M059J (cell line): ENCODE measurements around the gene PCK2. TPM values are rescaled to one million over a fixed set of nuclear protein-coding genes. Genes with fewer than 3 reads are reported as not detected.
A peak's percentile ranks its signal among the peaks of the same experiment; 100 is the strongest.

Experiments
- DNase-seq: peaks from one replicate; pipeline ENCODE4 v3.0.0-alpha.2; 2012; ENCODE audit warnings: low read depth
- total RNA-seq: library from RNA; depleted of rRNA; stranded (reverse); fragments of >200 nt; shearing (Covaris generic); gene quantifications from 2 replicates; pipeline ENCODE4 v1.2.3, GENCODE V29; 2014

The PCK2 gene
- total RNA-seq, 1 experiment from 2014 or later: 15.6 TPM

DNA sequence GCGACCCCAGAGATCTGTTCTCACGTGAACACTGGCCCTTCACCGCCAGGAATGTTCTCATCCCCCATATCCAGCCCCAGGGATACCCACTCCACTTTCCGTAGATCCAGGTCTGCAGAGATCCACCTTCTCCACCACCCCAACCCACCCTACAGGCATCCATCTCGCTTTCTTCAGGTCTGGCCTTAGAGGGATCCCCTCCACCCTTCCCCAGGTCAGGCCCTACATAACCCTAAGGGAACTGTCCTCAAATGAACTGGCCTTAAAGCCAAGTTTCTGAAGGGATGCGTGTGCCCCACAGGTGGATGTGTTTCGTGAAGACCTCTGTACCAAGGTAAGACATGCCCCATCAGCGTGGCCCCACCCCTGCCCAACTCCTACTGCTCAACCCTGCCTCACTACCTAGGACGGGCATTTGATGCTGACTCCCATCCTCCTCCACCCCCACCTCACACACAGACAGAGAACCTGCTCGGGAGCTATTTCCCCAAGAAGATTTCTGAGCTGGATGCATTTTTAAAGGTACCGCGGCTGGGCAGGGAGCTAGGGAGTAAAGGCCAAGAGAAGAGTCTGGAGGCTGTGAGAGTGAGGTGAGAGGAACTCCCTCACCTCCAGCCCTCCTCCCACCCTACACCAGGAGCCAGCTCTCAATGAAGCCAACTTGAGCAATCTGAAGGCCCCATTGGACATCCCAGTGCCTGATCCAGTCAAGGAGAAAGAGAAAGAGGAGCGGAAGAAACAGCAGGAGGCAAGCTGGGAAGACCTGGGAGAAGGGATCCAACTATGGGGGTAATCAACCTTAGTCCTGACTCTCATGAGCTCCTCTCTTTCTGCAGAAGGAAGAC is 42.8 kb downstream of the PCK2 start:
- no peak for DNase-seq

- no peak for DNase-seq
Observed at GRCh38 chr14:24137529-24138395, 43.7 kb downstream of the PCK2 start.

DNA sequence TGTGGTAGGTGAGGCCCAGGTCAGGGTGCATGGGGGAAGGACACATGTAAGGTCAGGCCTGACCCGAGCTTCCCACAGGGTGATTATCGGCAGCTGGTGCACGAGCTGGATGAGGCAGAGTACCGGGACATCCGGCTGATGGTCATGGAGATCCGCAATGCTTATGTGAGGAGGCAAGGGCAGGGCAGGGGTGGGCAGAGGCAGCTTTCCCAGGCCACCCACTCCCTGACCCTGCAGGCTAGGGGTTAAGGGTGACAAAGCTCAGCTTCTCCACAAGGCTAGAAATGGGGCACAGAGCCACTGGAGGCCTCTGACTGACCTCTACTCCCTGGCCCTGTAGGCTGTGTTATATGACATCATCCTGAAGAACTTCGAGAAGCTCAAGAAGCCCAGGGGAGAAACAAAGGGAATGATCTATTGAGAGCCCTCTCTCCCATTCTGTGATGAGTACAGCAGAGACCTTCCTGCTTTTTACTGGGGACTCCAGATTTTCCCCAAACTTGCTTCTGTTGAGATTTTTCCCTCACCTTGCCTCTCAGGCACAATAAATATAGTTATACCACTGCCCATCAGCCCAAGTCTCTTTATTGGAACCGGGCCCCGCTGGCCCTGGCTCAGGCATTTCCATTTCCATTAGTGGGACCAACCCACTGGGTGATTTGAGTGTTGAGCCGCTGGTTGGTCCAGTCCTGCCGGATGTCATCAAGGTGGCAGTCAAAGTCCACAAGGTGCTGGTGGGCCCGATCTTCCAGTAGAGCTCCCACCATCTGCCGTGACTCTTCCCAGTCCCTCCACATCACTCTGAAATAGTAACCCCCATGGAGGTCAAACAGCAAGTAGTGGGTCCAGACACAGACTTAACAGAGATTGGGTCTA is 44.5 kb downstream of the PCK2 start:
- no peak for DNase-seq

- no peak for DNase-seq
Observed at GRCh38 chr14:24139272-24139934, 45.3 kb downstream of the PCK2 start.

GRCh38 chr14:24141097-24141880 is 47.2 kb downstream of the PCK2 start, which contains the start of gene EMC9:
Gene EMC9 (minus strand): TSS chr14:24141591. CDS start chr14:24141304, 287 bp downstream.
- DNase-seq: peak; percentile 99

- peak; percentile 57 for DNase-seq
Observed at GRCh38 chr14:24143511-24143910, 49.4 kb downstream of the PCK2 start.

DNA sequence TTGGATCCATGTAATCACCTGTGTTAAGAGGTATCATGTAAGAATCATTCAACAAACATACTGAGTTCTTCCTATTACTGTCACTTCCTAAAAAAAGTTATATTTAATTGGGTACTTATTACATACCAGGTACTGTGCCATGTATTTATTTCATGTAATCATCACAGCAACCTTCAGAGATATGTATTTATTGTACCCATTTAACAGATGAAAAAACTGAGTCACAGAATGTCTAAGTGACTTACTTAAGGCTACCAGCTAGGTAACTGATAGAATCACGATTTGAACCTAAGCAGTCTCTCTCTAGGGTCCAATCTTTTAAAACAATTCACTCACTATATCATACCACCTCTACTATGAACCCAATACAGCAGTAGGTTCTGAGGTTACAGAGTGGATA is 50.3 kb downstream of the PCK2 start:
- no peak for DNase-seq

GRCh38 chr14:24145219-24145618 is 51.1 kb downstream of the PCK2 start:
- DNase-seq: no peak

GRCh38 chr14:24145690-24146452 is 51.8 kb downstream of the PCK2 start:
- DNase-seq: peak; percentile 30

GRCh38 chr14:24146453-24146977 is 52.4 kb downstream of the PCK2 start, which contains the start of gene PSME2:
Gene PSME2 (minus strand): TSS chr14:24146610. CDS start chr14:24146581, 29 bp downstream.
- DNase-seq: peak; percentile 97

GRCh38 chr14:24146978-24147760 is 53.1 kb downstream of the PCK2 start, which contains the start of gene RNF31:
Gene RNF31 (plus strand): TSS chr14:24147498. CDS start chr14:24147699, 201 bp downstream.
- peak; percentile 98 for DNase-seq

- no peak for DNase-seq
Observed at GRCh38 chr14:24147761-24148428, 53.8 kb downstream of the PCK2 start.

GRCh38 chr14:24149302-24149969 is 55.3 kb downstream of the PCK2 start:
- DNase-seq: no peak

- no peak for DNase-seq
Observed at GRCh38 chr14:24150061-24150460, 56.0 kb downstream of the PCK2 start.

GRCh38 chr14:24150567-24150966 is 56.5 kb downstream of the PCK2 start:
- no peak for DNase-seq

DNA sequence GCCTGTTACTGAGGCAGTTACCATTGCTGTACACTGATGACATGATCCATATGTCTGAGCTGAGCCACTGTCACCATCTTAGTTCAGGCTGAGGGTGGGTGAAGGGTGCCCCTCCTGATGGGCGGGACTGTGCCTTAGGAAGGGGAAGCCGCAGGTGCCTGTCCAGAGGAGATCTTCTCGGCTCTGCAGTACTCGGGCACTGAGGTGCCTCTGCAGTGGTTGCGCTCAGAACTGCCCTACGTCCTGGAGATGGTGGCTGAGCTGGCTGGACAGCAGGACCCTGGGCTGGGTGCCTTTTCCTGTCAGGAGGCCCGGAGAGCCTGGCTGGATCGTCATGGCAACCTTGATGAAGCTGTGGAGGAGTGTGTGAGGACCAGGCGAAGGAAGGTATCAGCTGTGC is 56.9 kb downstream of the PCK2 start:
- no peak for DNase-seq
